Activated CD8-positive, alpha-beta memory T cell treated with anti-CD3 and anti-CD28 coated beads for 36 hours (primary cell): Measurements from ENCODE around the gene XPR1. TPM values are rescaled to one million over a fixed set of nuclear protein-coding genes. Genes with fewer than 3 reads are reported as not detected.

Experiments used
- CTCF ChIA-PET: fragments of 350-600 bp; sonication (Branson Sonifier 250); formaldehyde crosslinking; loops from one replicate; lab custom pipeline; 2021; ENCODE audit warnings: antibody characterized with exemption; lab: Charles Lee
- POLR2A ChIA-PET: fragments of 350-600 bp; sonication (Branson Sonifier 250); formaldehyde crosslinking; loops from one replicate; lab custom pipeline; 2021; ENCODE audit warnings: antibody characterized with exemption; lab: Charles Lee
- total RNA-seq, 2 experiments: library from RNA; stranded (reverse); gene quantifications; one replicate each; pipeline ENCODE4 v1.2.3, GENCODE V29; 2021

XPR1 gene
- total RNA-seq, 2 experiments from 2014 or later, result 20.7 to 22.1 TPM

GRCh38 chr1:180896161-180896560, 264.3 kb downstream of the XPR1 start:
- ChIA-PET POLR2A (no interaction called here), CTCF (no interaction called here)

GRCh38 chr1:180898441-180899219, 266.8 kb downstream of the XPR1 start:
- POLR2A ChIA-PET, result interaction anchor here (0.5 to 0.6 kb wide), 2 partner anchors 17 to 52 kb away, joined by 3 to 4 read pairs; no protein-coding TSS in a partner anchor
- CTCF ChIA-PET, result no interaction called here

- ChIA-PET POLR2A (no interaction called here), CTCF (interaction anchor here (0.6 kb wide), 1 partner anchor 364 kb away, joined by 3 read pairs; no protein-coding TSS in a partner anchor)
These were observed 267.4 kb downstream of the XPR1 start for GRCh38 chr1:180899262-180899661.

GRCh38 chr1:180901076-180901990, 269.5 kb downstream of the XPR1 start:
- CTCF ChIA-PET, result no interaction called here
- POLR2A ChIA-PET, result interaction anchor here (0.6 kb wide), 1 partner anchor 9 kb away, joined by 5 read pairs; no protein-coding TSS in a partner anchor

- ChIA-PET CTCF (no interaction called here), POLR2A (no interaction called here)
These were observed 270.7 kb downstream of the XPR1 start for GRCh38 chr1:180902541-180902940.

- POLR2A ChIA-PET, result no interaction called here
- CTCF ChIA-PET, result no interaction called here
These were observed 274.1 kb downstream of the XPR1 start for GRCh38 chr1:180905927-180906326.

GRCh38 chr1:180906511-180906910, 274.7 kb downstream of the XPR1 start:
- POLR2A ChIA-PET, result no interaction called here
- CTCF ChIA-PET, result no interaction called here

GRCh38 chr1:180907313-180908055, 275.7 kb downstream of the XPR1 start:
- ChIA-PET CTCF (no interaction called here), POLR2A (no interaction called here)

- ChIA-PET POLR2A (no interaction called here), CTCF (no interaction called here)
These were observed 276.4 kb downstream of the XPR1 start for GRCh38 chr1:180908074-180908765.

GRCh38 chr1:180909005-180909414, 277.2 kb downstream of the XPR1 start:
- CTCF ChIA-PET, result no interaction called here

GRCh38 chr1:180909462-180909976, 277.7 kb downstream of the XPR1 start:
- POLR2A ChIA-PET, result no interaction called here
- CTCF ChIA-PET, result no interaction called here

More at GRCh38 chr1:180909005-180909414, 277.2 kb downstream of the XPR1 start:
- POLR2A ChIA-PET, result no interaction called here

GRCh38 chr1:180911640-180912191, 279.9 kb downstream of the XPR1 start:
- POLR2A ChIA-PET, result no interaction called here
- CTCF ChIA-PET, result interaction anchor here (0.6 kb wide), 1 partner anchor 12 kb away, joined by 3 read pairs; no protein-coding TSS in a partner anchor

- ChIA-PET POLR2A (no interaction called here), CTCF (no interaction called here)
These were observed 280.5 kb downstream of the XPR1 start for GRCh38 chr1:180912211-180912800.

- CTCF ChIA-PET, result no interaction called here
- POLR2A ChIA-PET, result no interaction called here
These were observed 281.2 kb downstream of the XPR1 start, which contains the start of gene KIAA1614 for GRCh38 chr1:180912801-180913565. Gene KIAA1614 (plus strand): TSS chr1:180912897. CDS start chr1:180913244, 347 bp downstream.

GRCh38 chr1:180915426-180915965, 283.7 kb downstream of the XPR1 start:
- POLR2A ChIA-PET, result interaction anchor here (0.6 kb wide), 1 partner anchor 83 kb away, joined by 3 read pairs; no protein-coding TSS in a partner anchor
- CTCF ChIA-PET, result no interaction called here

- POLR2A ChIA-PET, result interaction anchor here (0.6 kb wide), 1 partner anchor 82 kb away, joined by 3 read pairs; no protein-coding TSS in a partner anchor
- CTCF ChIA-PET, result no interaction called here
These were observed 284.4 kb downstream of the XPR1 start for GRCh38 chr1:180916012-180916770.
